Fibroblast of lung (primary cell): ENCODE measurements around the gene PLXNA4.

Experiments
- EZH2 ChIP-seq: IDR thresholded peaks from 2 replicates; pipeline ENCODE4 v1.5.1; 2012; ENCODE audit warnings: low read length, control low read depth, mild to moderate bottlenecking; ENCODE audit errors: missing control alignments
- TF ChIP-seq, protein P1 (sequence below), 2 donors: IDR thresholded peaks in 1 of 2; conservative IDR thresholded peaks in 1 of 2; 1 replicate in 1 of 2; 2 replicates in 1 of 2; pipeline ENCODE4 v1.5.1; 2011 to 2012; ENCODE audit warnings: low read length in 2 of 2, control low read depth in 1 of 2, inconsistent platforms in 1 of 2, low read depth in 1 of 2, mild to moderate bottlenecking in 1 of 2

DNA sequence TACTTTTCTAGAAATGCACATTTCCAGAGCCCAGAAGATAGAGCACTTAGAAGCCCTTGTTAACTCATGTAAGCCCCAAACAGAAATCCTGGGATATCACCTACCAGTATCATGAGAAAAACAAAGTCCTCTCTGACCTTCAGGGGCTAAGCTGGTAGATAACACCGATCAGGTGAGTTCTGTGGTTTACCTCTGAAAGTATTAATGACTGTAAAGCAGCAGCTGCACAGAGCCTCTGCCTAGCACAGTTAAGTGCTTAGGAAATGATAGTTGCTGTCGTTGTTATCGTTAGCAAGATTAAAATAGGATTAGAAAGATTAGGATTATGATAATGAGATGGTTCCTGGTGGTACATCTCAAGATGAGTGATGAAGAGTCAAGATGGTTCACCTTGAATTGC, 64.9 kb downstream of the PLXNA4 start:
- TF ChIP-seq, protein P1, sequence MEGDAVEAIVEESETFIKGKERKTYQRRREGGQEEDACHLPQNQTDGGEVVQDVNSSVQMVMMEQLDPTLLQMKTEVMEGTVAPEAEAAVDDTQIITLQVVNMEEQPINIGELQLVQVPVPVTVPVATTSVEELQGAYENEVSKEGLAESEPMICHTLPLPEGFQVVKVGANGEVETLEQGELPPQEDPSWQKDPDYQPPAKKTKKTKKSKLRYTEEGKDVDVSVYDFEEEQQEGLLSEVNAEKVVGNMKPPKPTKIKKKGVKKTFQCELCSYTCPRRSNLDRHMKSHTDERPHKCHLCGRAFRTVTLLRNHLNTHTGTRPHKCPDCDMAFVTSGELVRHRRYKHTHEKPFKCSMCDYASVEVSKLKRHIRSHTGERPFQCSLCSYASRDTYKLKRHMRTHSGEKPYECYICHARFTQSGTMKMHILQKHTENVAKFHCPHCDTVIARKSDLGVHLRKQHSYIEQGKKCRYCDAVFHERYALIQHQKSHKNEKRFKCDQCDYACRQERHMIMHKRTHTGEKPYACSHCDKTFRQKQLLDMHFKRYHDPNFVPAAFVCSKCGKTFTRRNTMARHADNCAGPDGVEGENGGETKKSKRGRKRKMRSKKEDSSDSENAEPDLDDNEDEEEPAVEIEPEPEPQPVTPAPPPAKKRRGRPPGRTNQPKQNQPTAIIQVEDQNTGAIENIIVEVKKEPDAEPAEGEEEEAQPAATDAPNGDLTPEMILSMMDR (conservative IDR thresholded peaks at IDR 0.05 in 1 of 2, IDR thresholded peaks at IDR 0.05 in 1 of 2; ENCODE audit: low read depth in 1 of 2, low read length in 2 of 2): no peak
- TF ChIP-seq EZH2: no peak
